Hepatic stellate cell (primary cell): ENCODE data around the gene PM20D1.
A peak's percentile ranks its signal among the peaks of the same experiment; 100 is the strongest.
"Not testable (repeated sequence)": the region's sequence is repeated elsewhere in the genome, so short reads cannot be mapped to it uniquely, and the experiment has no call there.

Source experiments
- DNase-seq: peaks from one replicate; pipeline ENCODE4 v3.0.0; 2011; ENCODE audit warnings: low spot score

Gene PM20D1

GRCh38 chr1:205849619-205850355 is at the start of gene PM20D1:
Gene PM20D1, minus strand, starts transcription at chr1:205850132. Its CDS starts 60 bp downstream, at chr1:205850072.
- DNase-seq, result peak; percentile 36

- no peak for DNase-seq
Measured at GRCh38 chr1:205896351-205896750, 46.4 kb upstream of the PM20D1 start.

GRCh38 chr1:205894119-205894518 is 44.2 kb upstream of the PM20D1 start:
- not testable (repeated sequence) for DNase-seq

GRCh38 chr1:205892175-205892574 is 42.2 kb upstream of the PM20D1 start:
- not testable (repeated sequence) for DNase-seq

- not testable (repeated sequence) for DNase-seq
Measured at GRCh38 chr1:205891481-205891880, 41.5 kb upstream of the PM20D1 start.

DNA sequence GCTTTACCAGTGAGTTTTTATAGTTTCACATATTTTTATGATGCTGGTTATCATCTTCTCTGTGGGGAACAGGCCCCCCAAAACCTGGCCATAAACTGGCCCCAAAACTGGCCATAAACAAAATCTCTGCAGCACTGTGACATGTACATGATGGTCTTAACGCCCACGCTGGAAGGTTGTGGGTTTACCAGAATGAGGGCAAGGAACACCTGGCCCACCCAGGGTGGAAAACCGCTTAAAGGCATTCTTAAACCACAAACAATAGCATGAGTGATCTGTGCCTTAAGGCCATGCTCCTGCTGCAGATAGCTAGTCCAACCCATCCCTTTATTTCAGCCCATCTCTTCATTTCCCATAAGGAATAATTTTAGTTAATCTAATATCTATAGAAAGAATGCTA is 40.7 kb upstream of the PM20D1 start:
- DNase-seq, result not testable (repeated sequence)

DNA sequence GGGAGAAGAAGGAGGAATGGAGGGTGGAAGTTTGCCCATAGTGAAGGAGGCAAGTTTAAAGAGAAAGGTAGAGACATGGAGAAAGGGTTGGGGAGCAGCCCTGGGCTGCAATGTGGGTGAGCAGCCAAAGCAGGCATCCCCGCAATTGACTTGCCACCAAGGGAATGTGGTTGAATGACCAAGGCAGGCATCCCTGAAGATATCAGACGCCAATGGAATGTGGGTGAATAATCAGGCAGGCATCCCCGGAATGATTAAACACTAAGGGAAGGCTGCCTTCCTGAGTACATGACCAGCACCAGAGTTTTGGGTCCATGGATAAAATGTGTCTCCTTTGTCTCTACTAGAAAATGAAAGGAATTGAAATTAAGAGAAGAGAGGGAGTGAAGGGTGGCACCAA is 39.8 kb upstream of the PM20D1 start:
- DNase-seq, result peak; percentile 22

- DNase-seq, result not testable (repeated sequence)
Measured at GRCh38 chr1:205889006-205889405, 39.1 kb upstream of the PM20D1 start.

DNA sequence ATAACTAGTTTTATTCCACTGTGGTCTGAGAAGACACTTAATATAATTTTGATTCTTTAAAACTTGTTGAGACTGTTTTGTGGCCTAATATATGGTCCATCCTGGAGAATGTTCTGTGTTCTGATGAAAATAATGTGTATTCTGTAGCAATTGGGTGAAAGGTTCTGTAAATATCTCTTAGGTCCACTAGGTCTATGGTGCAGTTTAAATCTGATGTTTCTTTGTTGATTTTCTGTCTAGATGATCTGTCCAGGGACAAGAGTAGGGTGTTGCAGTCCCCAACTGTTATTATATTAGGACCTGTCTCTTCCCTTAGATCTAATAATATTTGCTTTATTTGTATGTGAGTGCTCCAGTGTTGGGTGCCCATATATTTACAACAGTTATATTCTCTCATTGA is 33.9 kb upstream of the PM20D1 start:
- no peak for DNase-seq

- no peak for DNase-seq
Measured at GRCh38 chr1:205880923-205881322, 31.0 kb upstream of the PM20D1 start.

GRCh38 chr1:205879974-205880373 is 30.0 kb upstream of the PM20D1 start:
- DNase-seq, result no peak

GRCh38 chr1:205878026-205878425 is 28.1 kb upstream of the PM20D1 start:
- no peak for DNase-seq

DNA sequence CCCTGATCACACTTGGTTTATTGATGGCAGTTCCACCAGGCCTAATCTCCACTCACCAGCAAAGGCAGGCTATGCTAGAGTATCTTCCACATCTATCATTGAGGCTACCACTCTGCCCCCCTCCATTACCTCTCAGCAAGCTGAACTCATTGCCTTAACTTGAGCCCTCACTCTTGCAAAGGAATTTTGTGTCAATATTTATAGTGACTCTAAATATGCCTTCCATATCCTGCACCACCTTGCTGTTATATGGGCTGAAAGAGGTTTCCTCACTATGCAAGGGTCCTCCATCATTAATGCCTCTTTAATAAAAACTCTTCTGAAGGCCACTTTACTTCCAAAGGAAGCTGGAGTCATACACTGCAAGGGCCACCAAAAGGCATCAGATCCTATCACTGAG is 23.2 kb upstream of the PM20D1 start:
- not testable (repeated sequence) for DNase-seq

DNA sequence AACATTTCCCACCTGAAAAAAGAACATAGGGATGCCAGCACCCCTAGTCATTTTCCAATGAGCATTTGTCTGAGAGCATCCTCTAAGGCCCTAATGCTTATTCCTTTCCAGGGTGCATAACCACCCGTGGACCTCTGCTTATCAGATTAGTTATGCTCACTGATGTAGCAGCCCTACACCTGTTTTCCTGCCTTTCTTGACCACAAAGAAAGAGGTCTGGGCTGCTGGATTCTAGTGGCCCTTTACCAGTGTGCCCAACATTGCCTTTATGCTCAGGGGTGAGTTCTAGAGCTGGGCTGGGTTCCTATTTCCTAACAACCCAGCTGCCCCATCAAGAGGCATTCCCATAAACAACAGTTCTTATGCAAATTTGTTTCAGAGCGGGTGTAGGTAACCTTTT is 20.3 kb upstream of the PM20D1 start:
- no peak for DNase-seq

DNA sequence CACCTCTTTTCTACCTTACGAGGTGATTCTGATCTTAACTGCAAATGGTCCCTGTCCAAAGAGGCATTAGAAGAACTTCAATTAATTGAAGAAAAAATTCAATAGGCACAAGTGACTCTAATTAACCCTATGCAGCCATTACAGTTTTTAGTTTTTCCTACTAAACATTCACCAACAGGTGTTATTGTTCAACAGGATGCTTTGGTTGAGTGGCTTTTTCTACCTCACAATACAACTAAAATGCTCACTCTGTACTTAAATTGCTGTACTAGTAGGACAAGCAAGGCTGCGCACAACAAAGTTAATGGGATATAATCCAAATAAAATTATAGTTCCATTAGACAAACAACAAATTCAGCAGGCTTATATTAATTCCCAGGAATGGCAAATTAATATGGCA is 11.6 kb upstream of the PM20D1 start:
- no peak for DNase-seq

DNA sequence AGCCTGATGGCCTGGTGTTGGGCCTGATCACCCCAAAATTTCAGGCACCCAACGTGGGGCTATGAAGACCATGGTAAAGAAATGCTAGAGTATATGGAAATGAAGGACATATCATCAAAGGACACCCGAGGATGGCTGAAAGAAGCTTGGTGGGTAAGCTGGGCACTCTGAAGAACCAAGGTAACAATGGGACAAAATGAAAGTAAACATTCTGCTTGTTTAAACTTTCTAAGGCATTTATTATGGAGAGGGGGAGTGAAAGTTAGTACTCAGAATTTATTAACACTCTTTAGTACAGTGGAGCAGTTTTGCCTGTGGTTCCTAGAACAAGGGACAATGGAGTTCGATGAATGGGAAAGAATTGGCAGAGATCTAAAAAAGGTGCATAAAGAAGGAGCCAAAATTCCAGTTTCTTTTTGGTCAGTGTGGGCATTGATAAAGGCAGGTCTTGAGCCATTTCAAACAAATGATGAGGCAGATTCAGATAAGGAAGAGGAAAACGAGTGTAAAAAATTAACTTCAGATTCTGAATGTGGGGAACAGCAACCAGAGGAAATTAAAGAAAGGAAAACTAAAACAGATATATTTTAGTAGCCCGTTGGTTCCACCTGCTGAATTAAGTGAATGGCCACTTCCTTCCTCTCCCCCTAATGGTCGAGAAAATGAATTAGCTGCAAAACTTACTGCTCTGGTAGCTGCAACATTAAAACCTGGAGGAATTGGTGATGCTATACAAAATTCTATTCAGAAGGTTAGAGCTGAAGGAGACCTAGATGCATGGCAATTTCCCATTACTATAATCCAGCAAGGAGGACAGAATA is 8.4 kb upstream of the PM20D1 start:
- DNase-seq, result no peak

- not testable (repeated sequence) for DNase-seq
Measured at GRCh38 chr1:205857501-205857900, 7.6 kb upstream of the PM20D1 start.

DNA sequence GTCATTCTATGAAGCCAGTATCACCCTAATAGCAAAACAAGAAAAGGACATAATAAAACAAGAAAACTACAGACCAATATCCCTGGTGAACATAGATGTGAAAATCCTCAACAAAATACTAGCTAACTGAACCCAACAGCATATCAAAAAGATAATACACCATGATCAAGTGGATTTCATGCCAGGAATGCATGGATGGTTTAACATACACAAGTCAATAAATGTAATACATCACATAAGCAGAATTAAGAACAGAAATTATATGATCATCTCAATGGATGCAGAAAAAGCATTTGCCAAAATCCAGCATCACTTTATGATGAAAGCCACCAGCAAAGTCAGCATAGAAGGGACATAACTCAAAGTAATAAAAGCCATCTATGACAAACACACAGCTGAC is 6.5 kb upstream of the PM20D1 start:
- DNase-seq, result no peak

- DNase-seq, result no peak
Measured at GRCh38 chr1:205852969-205853368, 3.0 kb upstream of the PM20D1 start.

GRCh38 chr1:205851993-205852392 is 2.1 kb upstream of the PM20D1 start:
- DNase-seq, result no peak

DNA sequence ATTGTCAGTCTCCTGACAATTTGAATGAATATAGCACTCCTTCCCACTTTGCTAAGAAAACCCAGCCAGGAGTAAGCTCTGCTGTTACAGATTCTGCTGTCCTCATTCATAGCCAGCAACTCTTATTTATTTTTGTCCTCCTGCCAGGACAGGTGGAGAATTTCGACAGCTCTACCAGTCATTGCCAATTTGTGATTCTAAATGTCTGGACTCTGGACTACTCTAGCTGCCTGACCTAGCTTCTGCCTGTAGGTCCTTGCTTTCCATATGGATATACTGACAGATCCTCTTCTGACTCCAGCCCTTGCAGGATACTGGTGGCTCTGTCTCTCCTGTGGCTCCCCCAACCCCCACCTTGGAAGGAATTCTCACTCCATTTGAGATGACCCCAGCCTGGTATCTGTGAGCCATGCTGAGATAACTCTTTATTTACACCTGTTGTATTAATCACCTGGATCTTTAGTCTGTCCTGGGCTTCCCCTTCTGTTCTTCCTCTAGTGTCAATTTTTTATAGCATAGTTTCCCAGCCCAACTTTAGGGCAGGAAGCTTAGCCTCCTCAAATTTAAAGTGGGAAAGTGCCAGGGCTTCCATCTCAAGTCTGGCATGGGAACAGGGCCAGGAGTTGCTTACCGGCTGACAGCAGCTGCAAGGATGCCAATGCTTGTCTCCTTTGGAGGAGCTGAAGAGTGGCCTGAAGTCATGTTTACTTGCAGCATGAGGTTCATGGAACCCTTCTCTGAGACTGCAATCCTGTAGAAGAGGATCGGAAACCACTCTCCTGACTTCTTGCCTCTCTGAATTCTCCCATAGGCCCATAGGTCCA is 6.7 kb downstream of the PM20D1 start:
- DNase-seq, result no peak

DNA sequence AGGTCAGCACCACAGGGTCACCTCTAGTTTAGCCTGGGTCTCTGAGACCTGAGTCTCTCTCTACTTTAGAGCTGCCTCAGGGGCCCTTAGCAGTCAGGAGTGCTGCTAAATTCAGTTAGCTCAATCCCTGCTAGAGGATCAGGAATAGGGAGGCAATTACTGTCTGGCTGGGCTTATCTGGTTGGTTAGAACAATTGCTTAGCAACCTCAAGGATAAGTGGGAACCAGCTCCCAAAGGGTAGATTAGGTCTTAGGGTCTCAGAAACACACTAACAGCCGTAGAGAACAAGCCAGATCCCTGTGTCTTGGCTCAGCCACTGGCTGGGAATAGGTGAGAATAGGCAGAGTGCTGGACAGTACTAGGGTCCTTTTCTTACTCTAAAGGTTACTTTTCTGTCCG is 7.7 kb downstream of the PM20D1 start:
- no peak for DNase-seq
